ENCODE data around the gene HIGD1A. TPM values are rescaled to one million over a fixed set of nuclear protein-coding genes. Genes with fewer than 3 reads are reported as not detected.

Gene HIGD1A
- total RNA-seq, 2 donors from 2014 or later, result 59.5 to 67.6 TPM

DNA sequence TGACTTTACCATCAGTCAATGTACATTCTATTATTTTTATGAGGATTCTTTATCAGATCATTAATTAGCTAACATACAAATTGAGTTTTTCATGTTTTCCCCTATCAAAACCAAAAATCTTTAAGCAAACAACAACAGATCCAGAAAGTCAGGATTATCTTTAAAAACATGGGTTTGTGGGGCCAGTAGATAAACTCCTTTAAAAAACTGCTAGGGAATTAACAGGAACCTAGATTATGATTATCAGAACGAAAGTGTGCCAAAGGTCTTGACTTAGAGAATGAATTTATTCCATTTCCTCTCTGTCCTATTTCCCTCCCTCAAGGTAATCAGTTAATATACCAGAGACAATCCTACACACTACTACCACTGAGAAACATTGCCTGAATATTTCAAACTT is 18.1 kb downstream of the HIGD1A start:
- H3K9me3 Mint-ChIP-seq, result no peaks in the 10 kb centered on the region
- DNase-seq (ENCODE audit: low spot score in 2 of 2), result no peak
- no peak overlapping the region for H3K27ac Mint-ChIP-seq
- ATAC-seq, result no peak
- H3K36me3 Mint-ChIP-seq, result peaks cover 0 to 6% of the 10 kb centered on the region in 2 donors

- peak; percentile 73 to 77 for ATAC-seq
- Mint-ChIP-seq H3K36me3 (no peaks in the 10 kb centered on the region), H3K9me3 (no peaks in the 10 kb centered on the region), H3K27ac (no peak overlapping the region)
- DNase-seq (ENCODE audit: low spot score in 2 of 2), result peak in 1 of 2 donors; percentile 55
Observed at GRCh38 chr3:42780892-42781700, 23.2 kb downstream of the HIGD1A start.

GRCh38 chr3:42780398-42780797 is 23.9 kb downstream of the HIGD1A start:
- H3K27ac Mint-ChIP-seq, result no peak overlapping the region

GRCh38 chr3:42778644-42779043 is 25.6 kb downstream of the HIGD1A start:
- no peaks in the 10 kb centered on the region for H3K9me3 Mint-ChIP-seq
- no peaks in the 10 kb centered on the region for H3K36me3 Mint-ChIP-seq
- DNase-seq (ENCODE audit: low spot score in 2 of 2) (no peak), ATAC-seq (no peak)
- peak overlapping the region in 1 of 2 donors; percentile 29 for H3K27ac Mint-ChIP-seq

More at GRCh38 chr3:42780398-42780797, 23.9 kb downstream of the HIGD1A start:
- H3K9me3 Mint-ChIP-seq, result no peaks in the 10 kb centered on the region
- H3K36me3 Mint-ChIP-seq, result no peaks in the 10 kb centered on the region
- ATAC-seq (no peak), DNase-seq (ENCODE audit: low spot score in 2 of 2) (no peak)

- Mint-ChIP-seq H3K9me3 (peaks cover 0 to 6% of the 10 kb centered on the region in 2 donors), H3K36me3 (no peaks in the 10 kb centered on the region), H3K27ac (peak overlapping the region; percentile 32 to 81)
- DNase-seq (ENCODE audit: low spot score in 2 of 2) (no peak), ATAC-seq (peak in 1 of 2 donors; percentile 8)
Observed at GRCh38 chr3:42773409-42773751, 30.9 kb downstream of the HIGD1A start.

DNA sequence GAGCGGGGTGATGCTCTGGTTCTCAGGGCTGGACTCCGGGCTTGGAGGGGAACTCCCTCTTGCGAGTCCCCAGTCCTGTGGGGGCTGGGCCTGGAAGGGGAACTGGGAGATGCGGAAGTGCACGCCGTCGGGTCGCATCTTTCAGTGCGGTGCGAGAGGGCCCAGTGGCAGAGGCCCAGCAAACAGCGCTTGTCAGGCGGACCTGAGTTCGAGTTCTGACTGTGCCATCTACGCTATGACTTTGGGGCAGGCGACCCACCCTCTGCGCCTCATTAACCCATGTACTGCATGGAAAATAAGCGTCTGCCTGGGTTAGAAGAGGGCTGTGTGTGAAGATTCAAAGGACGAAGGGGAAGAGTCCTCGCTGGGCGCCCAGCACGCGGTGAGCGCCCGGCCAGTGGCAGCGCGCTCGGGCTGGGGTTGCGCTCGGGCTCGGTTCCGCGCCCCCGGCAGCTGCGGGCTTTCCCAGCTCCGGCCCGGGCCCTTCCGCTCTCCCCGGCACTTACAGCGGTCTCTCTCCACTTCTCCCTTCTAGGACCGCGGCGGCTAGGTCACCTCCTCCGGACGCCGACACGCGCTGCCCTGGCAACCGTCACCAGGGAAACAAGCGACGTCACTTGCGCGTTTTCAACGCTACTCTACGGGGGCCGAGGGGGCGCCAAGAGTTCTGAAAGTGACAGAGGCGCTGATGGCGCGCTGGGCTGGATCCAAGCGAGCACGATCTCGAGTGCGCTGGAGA is 31.5 kb downstream of the HIGD1A start, which contains the start of gene CCDC13:
Gene CCDC13, minus strand, starts transcription at position 584 of the 739 bp plus-strand sequence. CDS start 14,908 bp downstream, outside the sequence.
- ATAC-seq (peak; percentile 97 to 98), DNase-seq (ENCODE audit: low spot score in 2 of 2) (peak; percentile 85 to 89)
- Mint-ChIP-seq H3K9me3 (peaks cover 0 to 6% of the 10 kb centered on the region in 2 donors), H3K27ac (peak within 1 kb of the TSS; percentile 32 to 81), H3K36me3 (no peaks in the 10 kb centered on the region)

GRCh38 chr3:42771271-42771670 is 33.0 kb downstream of the HIGD1A start:
- DNase-seq (ENCODE audit: low spot score in 2 of 2) (no peak), ATAC-seq (no peak)
- H3K27ac Mint-ChIP-seq, result no peak overlapping the region
- no peaks in the 10 kb centered on the region for H3K36me3 Mint-ChIP-seq
- peaks cover 0 to 6% of the 10 kb centered on the region in 2 donors for H3K9me3 Mint-ChIP-seq

- Mint-ChIP-seq H3K36me3 (no peaks in the 10 kb centered on the region), H3K27ac (no peak overlapping the region), H3K9me3 (peaks cover 0 to 6% of the 10 kb centered on the region in 2 donors)
- DNase-seq (ENCODE audit: low spot score in 2 of 2), result no peak
- no peak for ATAC-seq
Observed at GRCh38 chr3:42769477-42770131, 34.7 kb downstream of the HIGD1A start.

DNA sequence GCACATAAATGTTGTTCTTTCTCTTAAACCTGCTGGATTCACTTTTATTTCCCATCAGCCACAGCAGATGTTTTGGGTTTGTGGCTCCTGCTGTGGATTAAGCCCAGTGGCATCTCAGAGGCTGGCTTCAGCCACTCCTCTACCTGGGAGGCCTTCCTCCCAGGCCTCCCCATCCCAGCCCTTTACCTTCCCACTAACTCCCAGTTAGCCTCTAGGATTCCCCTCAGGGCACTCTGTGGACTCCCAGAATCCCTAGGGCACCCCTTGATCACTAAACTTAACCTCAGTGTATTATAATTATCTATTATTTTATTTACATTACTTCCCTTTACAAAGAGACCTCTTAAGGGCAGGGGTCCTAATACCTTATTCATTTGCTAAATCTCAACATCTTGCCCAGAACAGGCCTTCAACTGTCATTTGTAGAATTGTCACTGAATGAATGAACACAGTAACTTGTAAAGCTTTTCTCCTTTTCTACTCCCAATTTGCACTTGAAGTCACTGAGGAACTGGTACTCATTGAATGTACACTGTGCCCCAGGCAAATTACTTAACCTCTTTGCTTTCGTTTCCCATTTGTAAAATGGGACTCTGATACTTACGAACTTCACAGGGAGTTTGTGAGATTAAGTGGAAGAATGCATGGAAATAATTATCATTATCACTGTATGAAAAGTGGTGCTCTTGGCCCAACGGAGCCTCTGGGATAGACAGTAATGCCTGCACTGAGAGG is 39.6 kb downstream of the HIGD1A start:
- no peak for DNase-seq (ENCODE audit: low spot score in 2 of 2)
- no peak for ATAC-seq
- Mint-ChIP-seq H3K36me3 (no peaks in the 10 kb centered on the region), H3K27ac (no peak overlapping the region), H3K9me3 (no peaks in the 10 kb centered on the region)

GRCh38 chr3:42764115-42764514 is 40.2 kb downstream of the HIGD1A start:
- no peaks in the 10 kb centered on the region for H3K9me3 Mint-ChIP-seq
- H3K36me3 Mint-ChIP-seq, result no peaks in the 10 kb centered on the region
- H3K27ac Mint-ChIP-seq, result no peak overlapping the region
- DNase-seq (ENCODE audit: low spot score in 2 of 2) (no peak), ATAC-seq (no peak)

DNA sequence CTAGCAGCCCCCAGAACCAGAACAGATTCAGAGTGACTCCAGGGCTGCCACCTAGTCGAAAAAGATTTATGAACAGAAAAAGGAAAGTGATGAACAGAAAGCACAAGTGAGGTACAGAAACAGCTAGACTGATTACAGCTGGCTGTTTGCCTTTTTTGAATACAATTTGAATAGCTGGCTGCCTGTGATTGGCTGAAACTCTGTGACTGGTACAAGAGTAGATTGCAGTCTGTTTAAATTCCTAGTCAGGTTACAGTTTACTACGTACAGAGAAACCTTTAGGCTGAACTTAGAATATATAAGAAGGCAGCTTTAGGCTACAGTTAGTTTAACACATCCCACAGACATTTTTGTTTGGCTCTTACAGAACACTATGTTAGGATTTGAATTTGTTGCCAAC is 41.3 kb downstream of the HIGD1A start:
- peak in 1 of 2 donors; percentile 68 for ATAC-seq
- peak overlapping the region in 1 of 2 donors; percentile 32 for H3K27ac Mint-ChIP-seq
- H3K9me3 Mint-ChIP-seq, result no peaks in the 10 kb centered on the region
- no peak for DNase-seq (ENCODE audit: low spot score in 2 of 2)
- no peaks in the 10 kb centered on the region for H3K36me3 Mint-ChIP-seq

DNA sequence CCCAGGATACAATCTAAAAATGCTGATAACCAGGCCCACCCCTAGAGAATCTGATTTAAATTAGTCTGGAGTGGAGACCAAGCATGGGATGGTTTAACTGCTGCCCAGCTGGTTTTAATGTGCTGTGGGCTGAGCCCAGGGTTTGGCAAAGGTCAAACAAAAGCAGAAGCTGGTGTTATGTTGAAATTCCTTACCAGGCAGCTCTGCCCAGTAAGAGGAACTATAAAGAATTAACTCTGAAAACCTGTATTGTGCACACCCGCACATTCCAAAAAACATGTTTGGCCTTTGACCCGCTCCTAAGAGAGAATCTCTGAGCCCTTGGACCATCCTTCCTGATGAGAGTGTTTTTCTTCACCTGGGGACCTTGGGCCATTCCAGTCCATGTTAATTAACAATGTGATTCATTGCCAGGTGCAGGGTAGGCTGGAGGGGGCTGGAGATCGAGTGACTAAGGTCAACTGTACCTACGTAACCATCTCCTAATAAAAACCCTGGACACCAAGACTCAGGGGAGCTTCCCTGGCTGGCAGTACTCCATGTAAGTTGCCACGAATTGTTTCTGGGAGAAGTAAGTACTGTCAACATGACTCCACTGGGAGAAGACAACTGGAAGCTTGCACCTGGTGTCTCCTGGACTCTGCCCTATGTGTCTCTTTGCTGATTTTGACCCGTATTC is 42.1 kb downstream of the HIGD1A start:
- no peak overlapping the region for H3K27ac Mint-ChIP-seq

GRCh38 chr3:42758126-42758525 is 46.2 kb downstream of the HIGD1A start:
- H3K36me3 Mint-ChIP-seq, result no peaks in the 10 kb centered on the region
- H3K9me3 Mint-ChIP-seq, result no peaks in the 10 kb centered on the region
- peak overlapping the region in 1 of 2 donors; percentile 91 for H3K27ac Mint-ChIP-seq
- DNase-seq (ENCODE audit: low spot score in 2 of 2), result no peak
- no peak for ATAC-seq

More for the DNA sequence above, 42.1 kb downstream of the HIGD1A start:
- ATAC-seq (no peak), DNase-seq (ENCODE audit: low spot score in 2 of 2) (no peak)
- H3K36me3 Mint-ChIP-seq, result no peaks in the 10 kb centered on the region
- no peaks in the 10 kb centered on the region for H3K9me3 Mint-ChIP-seq

- Mint-ChIP-seq H3K9me3 (no peaks in the 10 kb centered on the region), H3K27ac (no peak overlapping the region), H3K36me3 (no peaks in the 10 kb centered on the region)
- ATAC-seq, result no peak
- no peak for DNase-seq (ENCODE audit: low spot score in 2 of 2)
Observed at GRCh38 chr3:42756681-42757213, 47.5 kb downstream of the HIGD1A start.

DNA sequence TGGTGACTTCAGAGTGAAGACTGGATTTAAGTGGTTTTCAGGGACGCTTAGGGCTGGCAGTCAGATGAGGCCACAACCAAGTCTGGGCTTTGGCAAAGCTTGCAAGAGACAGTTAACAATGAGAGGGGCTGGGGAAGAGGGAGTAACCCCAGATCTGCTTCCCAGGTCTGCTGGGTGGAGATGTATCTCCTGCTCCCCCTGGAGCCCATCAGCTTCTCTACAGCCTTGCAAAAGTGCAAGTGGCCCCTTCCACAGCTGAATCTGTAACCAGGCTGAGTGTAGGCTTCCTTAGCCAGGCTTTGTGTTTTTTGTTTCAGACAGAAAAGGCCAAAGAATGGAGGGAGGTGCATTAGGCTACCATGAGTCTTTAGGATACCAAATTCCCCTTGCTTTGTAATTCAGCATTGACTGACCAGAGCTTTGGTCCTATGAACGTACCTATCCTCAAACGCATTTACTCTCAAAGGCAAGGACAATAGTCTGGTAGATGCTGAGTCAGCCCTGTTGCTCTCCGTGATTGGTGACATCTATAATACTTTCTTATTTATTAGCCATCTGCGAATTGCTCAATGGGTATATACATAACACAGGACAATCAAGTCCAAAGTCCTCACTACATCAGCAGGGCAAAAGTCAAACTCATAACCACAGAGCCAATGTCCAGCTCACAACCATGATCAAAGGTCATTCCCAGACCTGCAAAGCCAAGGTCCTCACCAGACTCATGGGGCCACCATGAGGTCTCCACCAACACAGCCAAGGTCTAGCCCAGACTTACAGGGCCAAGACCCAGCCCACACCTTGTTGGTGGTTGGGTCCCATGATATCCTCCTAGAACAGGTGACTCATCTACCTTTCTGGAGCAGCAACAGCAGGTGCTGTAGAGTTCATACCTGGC is 48.4 kb downstream of the HIGD1A start:
- Mint-ChIP-seq H3K27ac (peak overlapping the region in 1 of 2 donors; percentile 74), H3K9me3 (no peaks in the 10 kb centered on the region), H3K36me3 (no peaks in the 10 kb centered on the region)
- DNase-seq (ENCODE audit: low spot score in 2 of 2) (no peak), ATAC-seq (peak in 1 of 2 donors; percentile 48)

Data from activated naive CD4-positive, alpha-beta T cell treated with anti-CD3 and anti-CD28 coated beads, Interleukin-2, amount 50 U/mL, for 72 hours (primary cell).